K562 (cell line): Measurements from ENCODE around the gene CENPI. TPM values are rescaled to one million over a fixed set of nuclear protein-coding genes. Genes with fewer than 3 reads are reported as not detected.
A peak's percentile ranks its signal among the peaks of the same experiment; 100 is the strongest.

Source experiments
- DACH1 ChIP-seq: fragments of 450-650 bp; IDR thresholded peaks from 2 replicates; pipeline ENCODE4 v1.6.1; 2018; ENCODE audit not compliant: partially characterized antibody
- DDX20 ChIP-seq: fragments of 450-650 bp; IDR thresholded peaks from 2 replicates; pipeline ENCODE4 v1.6.1; 2016; ENCODE audit warnings: missing genetic modification characterization, low read depth, mild to moderate bottlenecking, missing compliant biosample characterization, moderate library complexity
- E2F8 ChIP-seq: fragments of 450-650 bp; IDR thresholded peaks from 2 replicates; pipeline ENCODE4 v1.7.1; 2018; ENCODE audit warnings: mild to moderate bottlenecking, low read depth; ENCODE audit not compliant: partially characterized antibody
- EGR1 ChIP-seq: fragments of 450-650 bp; conservative IDR thresholded peaks from 2 replicates; pipeline ENCODE4 v1.6.1; 2017; ENCODE audit warnings: mild to moderate bottlenecking
- IRF1 ChIP-seq: sonication (generic); formaldehyde crosslinking; IDR thresholded peaks from 2 replicates; pipeline ENCODE4 v1.8.0; 2022; ENCODE audit warnings: missing genetic modification reagents, mild to moderate bottlenecking, borderline replicate concordance
- MBD1 ChIP-seq: fragments of 250-450 bp; sonication (Bioruptor Pico); IDR thresholded peaks from 2 replicates; pipeline ENCODE4 v1.8.0; 2022; ENCODE audit warnings: inconsistent platforms
- MTF1 ChIP-seq: fragments of 250-450 bp; sonication (Bioruptor Pico); IDR thresholded peaks from 2 replicates; pipeline ENCODE4 v1.9.0; 2021; ENCODE audit warnings: moderate library complexity, mild to moderate bottlenecking, inconsistent platforms, borderline replicate concordance
- MYC ChIP-seq, 2 experiments: fragments of 250-450 bp in 1 of 2; sonication (Bioruptor Pico) in 1 of 2; IDR thresholded peaks; 2 replicates each; pipeline versions ENCODE4 v1.5.1 to v1.6.1; 2012 to 2021; ENCODE audit warnings: low read depth in 2 of 2, borderline replicate concordance in 1 of 2, improper control_type of control experiment in 1 of 2, low read length in 1 of 2, mild to moderate bottlenecking in 1 of 2, moderate library complexity in 1 of 2
- NRF1 ChIP-seq, 2 experiments: fragments of 450-650 bp; IDR thresholded peaks in 1 of 2; conservative IDR thresholded peaks in 1 of 2; 2 replicates each; pipeline ENCODE4 v1.6.1; 2014; ENCODE audit warnings: mild to moderate bottlenecking in 2 of 2
- SAP30 ChIP-seq: fragments of 200-600 bp; sonication (generic); IDR thresholded peaks from 2 replicates; pipeline ENCODE4 v1.6.1; 2012; ENCODE audit warnings: borderline replicate concordance, low read depth, mild to moderate bottlenecking, moderate library complexity, low read length, control low read depth, inconsistent platforms; ENCODE audit not compliant: insufficient read depth, poor library complexity, severe bottlenecking
- SUPT5H ChIP-seq: fragments of 450-650 bp; IDR thresholded peaks from 2 replicates; pipeline ENCODE4 v1.6.1; 2016
- TAF15 ChIP-seq: fragments of 200-400 bp; formaldehyde crosslinking; IDR thresholded peaks from 2 replicates; pipeline ENCODE4 v1.6.1; 2017; ENCODE audit warnings: mild to moderate bottlenecking, low read depth, low read length, moderate library complexity
- TGIF2 ChIP-seq: sonication (generic); formaldehyde crosslinking; IDR thresholded peaks from 2 replicates; pipeline ENCODE4 v1.8.1; 2022; ENCODE audit warnings: mild to moderate bottlenecking, missing genetic modification reagents, moderate library complexity
- YBX1 ChIP-seq: fragments of 450-650 bp; IDR thresholded peaks from 2 replicates; pipeline ENCODE4 v1.7.1; 2016; ENCODE audit warnings: mild to moderate bottlenecking
- ZNF140 ChIP-seq: fragments of 250-450 bp; sonication (Bioruptor Pico); IDR thresholded peaks from 2 replicates; pipeline ENCODE4 v1.8.0; 2021; ENCODE audit warnings: moderate library complexity, mild to moderate bottlenecking, inconsistent platforms
- ZNF175 ChIP-seq: fragments of 200-800 bp; sonication (Bioruptor generic); IDR thresholded peaks from 2 replicates; pipeline ENCODE4 v1.6.1; 2016; ENCODE audit warnings: low read depth, mild to moderate bottlenecking, missing genetic modification characterization, missing compliant biosample characterization
- ZNF280A ChIP-seq: fragments of 450-650 bp; IDR thresholded peaks from 2 replicates; pipeline ENCODE4 v1.6.1; 2018; ENCODE audit warnings: mild to moderate bottlenecking, low read depth; ENCODE audit not compliant: partially characterized antibody
- ZNF717 ChIP-seq: fragments of 250-450 bp; sonication (Bioruptor Pico); IDR thresholded peaks from 2 replicates; pipeline ENCODE4 v1.5.0; 2021
- polyA plus RNA-seq, 8 experiments: library from polyadenylated mRNA; depleted of rRNA in 4 of 8; stranded (reverse) in 5 of 8; unstranded in 3 of 8; fragments of >200 nt; fragmentation: Nextera tagmentation in 2 of 8; fragmentation: Illumina TruSeq in 1 of 8; extraction: Ambion mirVana in 2 of 8; extraction: Trizol in 1 of 8; gene quantifications; 2 replicates each; pipeline versions ENCODE4 v1.2.1 to v1.2.3, GENCODE V29; 2011 to 2014; ENCODE audit warnings: inconsistent platforms in 1 of 8, missing spikeins in 1 of 8
- total RNA-seq, 7 experiments: library from RNA; depleted of rRNA in 6 of 7; stranded (reverse); fragments of >200 nt in 6 of 7; fragmentation: Illumina TruSeq in 2 of 7; extraction: Trizol in 2 of 7; gene quantifications; 2 replicates each; pipeline versions ENCODE4 v1.2.1 to v1.2.3, GENCODE V29; 2011 to 2021; ENCODE audit warnings: low replicate concordance in 1 of 7

Gene CENPI
- total and polyA plus RNA-seq, 9 of the 15 experiments (the other 6 are each of a cell fraction or from before 2014, with no cell fraction given): 6.6 to 23.5 (median 14.9) TPM

- TF ChIP-seq IRF1 (CRISPR knock-in tag): no peak
- no peak for TF ChIP-seq TAF15
- peak; percentile 93 to 94 for TF ChIP-seq NRF1 (conservative IDR thresholded peaks at IDR 0.05 in 1 of 2, IDR thresholded peaks at IDR 0.05 in 1 of 2)
- TF ChIP-seq MTF1 (CRISPR knock-in tag): no peak
- peak; percentile 55 for TF ChIP-seq EGR1
- TF ChIP-seq DACH1: no peak
- TF ChIP-seq MYC (IDR thresholded peaks at IDR 0.05; ENCODE audit: low read depth, low read length): peak; percentile 55; the same call in 1 of the 2 replicates
- TF ChIP-seq MYC (CRISPR knock-in tag; IDR thresholded peaks at IDR 0.05; ENCODE audit: borderline replicate concordance, low read depth): peak; percentile 62; the same call in 1 of the 2 replicates
- no peak for TF ChIP-seq ZNF280A
- TF ChIP-seq E2F8: no peak
- no peak for TF ChIP-seq ZNF140 (CRISPR knock-in tag)
- no peak for TF ChIP-seq DDX20 (tag)
- TF ChIP-seq ZNF175: no peak
- TF ChIP-seq SAP30: no peak
- TF ChIP-seq ZNF717 (CRISPR knock-in tag): no peak
- peak; percentile 74 for TF ChIP-seq SUPT5H
- TF ChIP-seq TGIF2: no peak
- TF ChIP-seq YBX1: no peak
- TF ChIP-seq MBD1: no peak
Measured at GRCh38 chrX:101051549-101052302, 46.3 kb upstream of the CENPI start, which contains the start of gene TRMT2B (continued).
